Measurements from ENCODE around the gene SMPDL3B. TPM values are rescaled to one million over a fixed set of nuclear protein-coding genes. Genes with fewer than 3 reads are reported as not detected.

Gene SMPDL3B
- 0.09 TPM for total RNA-seq
- polyA plus RNA-seq (ENCODE audit: insufficient read depth in 1 of 8, insufficient read length in 8 of 8, low replicate concordance in 1 of 8): 1 to 10 TPM in 1 of 8 donors, under 1 TPM in 6, not detected in 1; 0.06 to 2.1 (median 0.13) TPM
- long read RNA-seq, donor 1: 0 reads
- long read RNA-seq, donor 2: 0 reads
- long read RNA-seq, donor 3: 0 reads
- long read RNA-seq, donor 4: 0 reads
- long read RNA-seq, donor 5, partial matches to known transcripts: 0 of 1 reads
- long read RNA-seq, donor 5, other reads (novel, unspliced or antisense): 0 of 1 reads
- long read RNA-seq, donor 6: 0 reads
- long read RNA-seq, donor 7: 0 reads
- long read RNA-seq, donor 8: 0 reads
- long read RNA-seq, donor 9: 0 reads
- long read RNA-seq, donor 10: 0 reads
- long read RNA-seq, donor 11: 0 reads

GRCh38 chr1:27934818-27935549, at the start of gene SMPDL3B:
Gene SMPDL3B (plus strand): TSS chr1:27935000. CDS start chr1:27935184, 184 bp downstream.
- H3K4me3 ChIP-seq (ENCODE audit: low read length): no peak within 1 kb of the TSS
- WGBS (ENCODE audit: insufficient coverage): under 1% methylated on average over 16 of the region's 16 CpGs

GRCh38 chr1:27885114-27885528, 49.7 kb upstream of the SMPDL3B start:
- Histone ChIP-seq H3K4me1 (ENCODE audit: control insufficient read depth, insufficient read depth, low read length) (peaks cover 9% of the 10 kb centered on the region), H3K4me3 (ENCODE audit: low read length) (no peak overlapping the region), H3K36me3 (ENCODE audit: control insufficient read depth, insufficient read depth, low read length) (peaks cover 11% of the 10 kb centered on the region), H3K9me3 (replicated peaks; ENCODE audit: control insufficient read depth, low read depth, low read length) (no peaks in the 10 kb centered on the region), H3K27ac (ENCODE audit: low read length) (peak overlapping the region; percentile 69), H3K27me3 (ENCODE audit: control insufficient read depth, insufficient read depth, low read length) (no peaks in the 10 kb centered on the region)
- DNase-seq: peak; percentile 70
- 92% methylated on average over 6 of the region's 8 CpGs for WGBS (ENCODE audit: insufficient coverage)

More at GRCh38 chr1:27934818-27935549, at the start of gene SMPDL3B:
- H3K9me3 ChIP-seq (replicated peaks; ENCODE audit: control insufficient read depth, low read depth, low read length): no peaks in the 10 kb centered on the region
- peaks cover 23% of the 10 kb centered on the region for H3K27me3 ChIP-seq (ENCODE audit: control insufficient read depth, insufficient read depth, low read length)
- DNase-seq: no peak
- no peaks in the 10 kb centered on the region for H3K36me3 ChIP-seq (ENCODE audit: control insufficient read depth, insufficient read depth, low read length)
- H3K4me1 ChIP-seq (ENCODE audit: control insufficient read depth, insufficient read depth, low read length): peaks cover 6% of the 10 kb centered on the region
- H3K27ac ChIP-seq (ENCODE audit: low read length): no peak within 1 kb of the TSS

GRCh38 chr1:27885621-27886352, 49.0 kb upstream of the SMPDL3B start:
- Histone ChIP-seq H3K27me3 (ENCODE audit: control insufficient read depth, insufficient read depth, low read length) (no peaks in the 10 kb centered on the region), H3K27ac (ENCODE audit: low read length) (peak overlapping the region; percentile 69), H3K4me3 (ENCODE audit: low read length) (no peak overlapping the region), H3K9me3 (replicated peaks; ENCODE audit: control insufficient read depth, low read depth, low read length) (no peaks in the 10 kb centered on the region), H3K36me3 (ENCODE audit: control insufficient read depth, insufficient read depth, low read length) (peaks cover 15% of the 10 kb centered on the region), H3K4me1 (ENCODE audit: control insufficient read depth, insufficient read depth, low read length) (peaks cover 9% of the 10 kb centered on the region)
- 81% methylated on average over 6 of the region's 15 CpGs for WGBS (ENCODE audit: insufficient coverage)
- peak; percentile 48 for DNase-seq

GRCh38 chr1:27886353-27886679, 48.5 kb upstream of the SMPDL3B start:
- Histone ChIP-seq H3K4me3 (ENCODE audit: low read length) (no peak overlapping the region), H3K4me1 (ENCODE audit: control insufficient read depth, insufficient read depth, low read length) (peaks cover 9% of the 10 kb centered on the region), H3K27me3 (ENCODE audit: control insufficient read depth, insufficient read depth, low read length) (no peaks in the 10 kb centered on the region), H3K9me3 (replicated peaks; ENCODE audit: control insufficient read depth, low read depth, low read length) (no peaks in the 10 kb centered on the region), H3K36me3 (ENCODE audit: control insufficient read depth, insufficient read depth, low read length) (peaks cover 17% of the 10 kb centered on the region), H3K27ac (ENCODE audit: low read length) (peak overlapping the region; percentile 37)
- no peak for DNase-seq
- no CpG with 5 or more reads among the region's 2 CpGs for WGBS (ENCODE audit: insufficient coverage)

- H3K4me3 ChIP-seq (ENCODE audit: low read length): no peak overlapping the region
- H3K9me3 ChIP-seq (replicated peaks; ENCODE audit: control insufficient read depth, low read depth, low read length): no peaks in the 10 kb centered on the region
- peak overlapping the region; percentile 21 for H3K27ac ChIP-seq (ENCODE audit: low read length)
- no CpG with 5 or more reads among the region's 3 CpGs for WGBS (ENCODE audit: insufficient coverage)
- no peaks in the 10 kb centered on the region for H3K27me3 ChIP-seq (ENCODE audit: control insufficient read depth, insufficient read depth, low read length)
- H3K4me1 ChIP-seq (ENCODE audit: control insufficient read depth, insufficient read depth, low read length): peaks cover 9% of the 10 kb centered on the region
- H3K36me3 ChIP-seq (ENCODE audit: control insufficient read depth, insufficient read depth, low read length): peaks cover 20% of the 10 kb centered on the region
- DNase-seq: no peak
These were observed 48.1 kb upstream of the SMPDL3B start for GRCh38 chr1:27886744-27887143.

- Histone ChIP-seq H3K4me3 (ENCODE audit: low read length) (no peak overlapping the region), H3K27me3 (ENCODE audit: control insufficient read depth, insufficient read depth, low read length) (no peaks in the 10 kb centered on the region), H3K9me3 (replicated peaks; ENCODE audit: control insufficient read depth, low read depth, low read length) (no peaks in the 10 kb centered on the region), H3K36me3 (ENCODE audit: control insufficient read depth, insufficient read depth, low read length) (peaks cover 27% of the 10 kb centered on the region), H3K27ac (ENCODE audit: low read length) (peak overlapping the region; percentile 35), H3K4me1 (ENCODE audit: control insufficient read depth, insufficient read depth, low read length) (peaks cover 9% of the 10 kb centered on the region)
- no peak for DNase-seq
- 80% methylated on average over 5 of the region's 8 CpGs for WGBS (ENCODE audit: insufficient coverage)
These were observed 47.4 kb upstream of the SMPDL3B start for GRCh38 chr1:27887215-27888021.

GRCh38 chr1:27889506-27889905, 45.3 kb upstream of the SMPDL3B start:
- 83% methylated on average over 3 of the region's 3 CpGs for WGBS (ENCODE audit: insufficient coverage)
- Histone ChIP-seq H3K4me1 (ENCODE audit: control insufficient read depth, insufficient read depth, low read length) (peaks cover 9% of the 10 kb centered on the region), H3K36me3 (ENCODE audit: control insufficient read depth, insufficient read depth, low read length) (peaks cover 43% of the 10 kb centered on the region)

GRCh38 chr1:27891196-27891889, 43.5 kb upstream of the SMPDL3B start:
- Histone ChIP-seq H3K36me3 (ENCODE audit: control insufficient read depth, insufficient read depth, low read length) (peaks cover 54% of the 10 kb centered on the region), H3K27ac (ENCODE audit: low read length) (peak overlapping the region; percentile 64), H3K4me3 (ENCODE audit: low read length) (no peak overlapping the region), H3K27me3 (ENCODE audit: control insufficient read depth, insufficient read depth, low read length) (no peaks in the 10 kb centered on the region), H3K4me1 (ENCODE audit: control insufficient read depth, insufficient read depth, low read length) (peaks cover 4% of the 10 kb centered on the region), H3K9me3 (replicated peaks; ENCODE audit: control insufficient read depth, low read depth, low read length) (no peaks in the 10 kb centered on the region)
- 100% methylated on average over 2 of the region's 7 CpGs for WGBS (ENCODE audit: insufficient coverage)
- DNase-seq: peak; percentile 81

More at GRCh38 chr1:27889506-27889905, 45.3 kb upstream of the SMPDL3B start:
- Histone ChIP-seq H3K4me3 (ENCODE audit: low read length) (no peak overlapping the region), H3K9me3 (replicated peaks; ENCODE audit: control insufficient read depth, low read depth, low read length) (no peaks in the 10 kb centered on the region), H3K27me3 (ENCODE audit: control insufficient read depth, insufficient read depth, low read length) (no peaks in the 10 kb centered on the region), H3K27ac (ENCODE audit: low read length) (no peak overlapping the region)
- no peak for DNase-seq

- Histone ChIP-seq H3K36me3 (ENCODE audit: control insufficient read depth, insufficient read depth, low read length) (peaks cover 57% of the 10 kb centered on the region), H3K27me3 (ENCODE audit: control insufficient read depth, insufficient read depth, low read length) (no peaks in the 10 kb centered on the region), H3K9me3 (replicated peaks; ENCODE audit: control insufficient read depth, low read depth, low read length) (no peaks in the 10 kb centered on the region), H3K4me1 (ENCODE audit: control insufficient read depth, insufficient read depth, low read length) (no peaks in the 10 kb centered on the region), H3K4me3 (ENCODE audit: low read length) (no peak overlapping the region), H3K27ac (ENCODE audit: low read length) (no peak overlapping the region)
- DNase-seq: no peak
- WGBS (ENCODE audit: insufficient coverage): 75% methylated on average over 2 of the region's 3 CpGs
These were observed 40.3 kb upstream of the SMPDL3B start for GRCh38 chr1:27894521-27894920.
